Smooth muscle cell (in vitro differentiated cells): Measurements from ENCODE around the gene GP9. TPM values are rescaled to one million over a fixed set of nuclear protein-coding genes. Genes with fewer than 3 reads are reported as not detected.
"Not testable (repeated sequence)": the region's sequence is repeated elsewhere in the genome, so short reads cannot be mapped to it uniquely, and the experiment has no call there.

ENCODE experiments used
- DNase-seq: peaks from one replicate; lab custom pipeline; 2025; ENCODE audit not compliant: unreplicated experiment; lab: John Stamatoyannopoulos, UW
- H2AFZ ChIP-seq: fragments of 200-600 bp; sonication (generic); 2 replicates; pipeline ENCODE4 v1.6.0; 2016; ENCODE audit warnings: antibody characterized with exemption, low read depth, mild to moderate bottlenecking
- H3F3A ChIP-seq: fragments of 200-600 bp; sonication (generic); 2 replicates; pipeline ENCODE4 v1.6.0; 2017; ENCODE audit warnings: antibody characterized with exemption, low read depth
- H3K27ac ChIP-seq: fragments of 200-600 bp; sonication (generic); 2 replicates; pipeline ENCODE4 v1.5.1; 2016; ENCODE audit warnings: low read depth, mild to moderate bottlenecking
- H3K27me3 ChIP-seq: fragments of 200-600 bp; sonication (generic); 2 replicates; pipeline ENCODE4 v1.6.1; 2016; ENCODE audit warnings: low read depth, mild to moderate bottlenecking
- H3K36me3 ChIP-seq: fragments of 200-600 bp; sonication (generic); 2 replicates; pipeline ENCODE4 v1.5.1; 2016; ENCODE audit warnings: low read depth
- H3K4me1 ChIP-seq: fragments of 200-600 bp; sonication (generic); 2 replicates; pipeline ENCODE4 v1.5.1; 2016; ENCODE audit warnings: low read depth
- H3K4me2 ChIP-seq: fragments of 200-600 bp; sonication (generic); 2 replicates; pipeline ENCODE4 v1.6.0; 2016; ENCODE audit warnings: mild to moderate bottlenecking
- H3K4me3 ChIP-seq: fragments of 200-600 bp; sonication (generic); 2 replicates; pipeline ENCODE4 v1.5.1; 2016; ENCODE audit warnings: mild to moderate bottlenecking
- H3K79me2 ChIP-seq: fragments of 200-600 bp; sonication (generic); 2 replicates; pipeline ENCODE4 v1.6.0; 2016; ENCODE audit warnings: low read depth, mild to moderate bottlenecking
- H3K9ac ChIP-seq: fragments of 200-600 bp; sonication (generic); 2 replicates; pipeline ENCODE4 v1.6.0; 2016; ENCODE audit warnings: low read depth
- H3K9me3 ChIP-seq: fragments of 200-600 bp; sonication (generic); replicated peaks from 2 replicates; pipeline ENCODE4 v1.5.1; 2016; ENCODE audit warnings: low read depth
- H4K20me1 ChIP-seq: fragments of 200-600 bp; sonication (generic); 2 replicates; pipeline ENCODE4 v1.6.0; 2016; ENCODE audit warnings: low read depth
- WGBS: methylation state at CpG from one replicate; pipeline ENCODE4 v1.1.7; 2016; ENCODE audit warnings: low lambda C conversion rate; 5-methylcytosine and 5-hydroxymethylcytosine counted together
- polyA plus RNA-seq: library from polyadenylated mRNA; unstranded; fragments of >200 nt; fragmentation: Nextera tagmentation; extraction: Ambion mirVana; gene quantifications from 2 replicates; pipeline ENCODE4 v1.2.1, GENCODE V29; 2016
- total RNA-seq: library from RNA; depleted of rRNA; stranded (reverse); fragments of >200 nt; gene quantifications from 2 replicates; pipeline ENCODE4 v1.2.3, GENCODE V29; 2014
- TF ChIP-seq, protein P1 (sequence below): fragments of 200-600 bp; sonication (generic); IDR thresholded peaks from 2 replicates; pipeline ENCODE4 v1.5.1; 2017; ENCODE audit warnings: borderline replicate concordance, mild to moderate bottlenecking, antibody characterized with exemption; ENCODE audit not compliant: insufficient read depth, poor library complexity, severe bottlenecking

The GP9 gene
- total and polyA plus RNA-seq, 2 experiments from 2014 or later = not detected

DNA sequence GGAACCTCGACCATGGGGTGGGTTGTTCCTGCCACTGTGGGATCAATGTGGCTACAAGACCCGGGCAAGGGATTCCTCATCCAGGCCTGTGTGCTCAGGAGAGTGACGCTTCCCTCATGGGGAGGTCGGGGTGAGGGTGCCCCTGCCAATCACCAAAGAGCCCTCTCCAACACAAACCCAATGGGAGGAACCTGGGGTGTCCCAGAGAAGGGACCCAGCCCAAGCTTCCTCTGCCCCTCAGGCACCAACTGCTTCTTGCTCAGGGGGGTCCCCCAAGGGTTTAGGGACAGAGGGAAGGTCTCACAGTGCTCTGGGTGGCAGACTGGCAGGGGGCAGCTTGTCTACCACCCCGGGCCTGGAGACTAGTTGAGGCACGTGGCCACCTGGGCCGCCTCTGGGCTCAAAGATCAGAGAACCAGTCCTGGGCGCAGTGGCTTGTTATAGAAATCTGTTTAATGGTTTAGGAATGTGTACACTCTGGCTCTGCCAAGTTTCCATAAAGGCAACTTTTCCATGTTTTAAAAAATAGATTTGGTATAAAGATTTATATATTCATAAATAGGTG is 26.6 kb downstream of the GP9 start:
- Histone ChIP-seq H3K36me3 (peaks cover 3% of the 10 kb centered on the region), H2AFZ (no peak overlapping the region), H4K20me1 (no peaks in the 10 kb centered on the region), H3K27ac (no peak overlapping the region), H3K27me3 (no peaks in the 10 kb centered on the region), H3K4me3 (no peak overlapping the region), H3K79me2 (no peaks in the 10 kb centered on the region), H3K9me3 (no peaks in the 10 kb centered on the region), H3K4me2 (no peak overlapping the region), H3F3A (no peaks in the 10 kb centered on the region), H3K9ac (no peak overlapping the region), H3K4me1 (no peaks in the 10 kb centered on the region)
- no peak for DNase-seq
- WGBS = 91% methylated on average over 8 of the region's 8 CpGs
- TF ChIP-seq, protein P1, sequence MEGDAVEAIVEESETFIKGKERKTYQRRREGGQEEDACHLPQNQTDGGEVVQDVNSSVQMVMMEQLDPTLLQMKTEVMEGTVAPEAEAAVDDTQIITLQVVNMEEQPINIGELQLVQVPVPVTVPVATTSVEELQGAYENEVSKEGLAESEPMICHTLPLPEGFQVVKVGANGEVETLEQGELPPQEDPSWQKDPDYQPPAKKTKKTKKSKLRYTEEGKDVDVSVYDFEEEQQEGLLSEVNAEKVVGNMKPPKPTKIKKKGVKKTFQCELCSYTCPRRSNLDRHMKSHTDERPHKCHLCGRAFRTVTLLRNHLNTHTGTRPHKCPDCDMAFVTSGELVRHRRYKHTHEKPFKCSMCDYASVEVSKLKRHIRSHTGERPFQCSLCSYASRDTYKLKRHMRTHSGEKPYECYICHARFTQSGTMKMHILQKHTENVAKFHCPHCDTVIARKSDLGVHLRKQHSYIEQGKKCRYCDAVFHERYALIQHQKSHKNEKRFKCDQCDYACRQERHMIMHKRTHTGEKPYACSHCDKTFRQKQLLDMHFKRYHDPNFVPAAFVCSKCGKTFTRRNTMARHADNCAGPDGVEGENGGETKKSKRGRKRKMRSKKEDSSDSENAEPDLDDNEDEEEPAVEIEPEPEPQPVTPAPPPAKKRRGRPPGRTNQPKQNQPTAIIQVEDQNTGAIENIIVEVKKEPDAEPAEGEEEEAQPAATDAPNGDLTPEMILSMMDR = no peak

DNA sequence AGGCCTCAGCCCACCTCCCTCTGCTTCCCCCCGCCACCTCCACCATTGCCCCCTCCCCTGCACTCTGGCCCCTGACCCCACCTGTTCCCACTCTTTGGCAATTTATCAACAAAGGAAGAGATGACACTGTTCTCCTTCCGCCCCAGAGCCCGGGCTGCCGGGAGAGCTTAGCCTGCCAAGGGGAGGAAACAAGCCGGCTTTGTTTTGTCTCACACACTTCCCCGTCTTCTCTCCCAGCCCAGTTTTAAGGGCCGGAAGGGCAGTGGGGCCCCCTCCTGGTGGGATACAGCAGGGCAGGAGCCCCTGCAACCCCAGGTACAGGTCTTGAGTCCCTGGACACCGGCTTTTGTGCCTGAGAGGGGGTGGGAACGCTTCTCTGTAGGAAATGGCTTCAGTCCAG is 27.3 kb downstream of the GP9 start:
- H3K4me2 ChIP-seq, H3K27me3 ChIP-seq, H3K9ac ChIP-seq, H3F3A ChIP-seq, H3K9me3 ChIP-seq, H3K79me2 ChIP-seq, H4K20me1 ChIP-seq, H3K27ac ChIP-seq, DNase-seq, H3K4me1 ChIP-seq, H3K4me3 ChIP-seq, H3K36me3 ChIP-seq, H2AFZ ChIP-seq: not testable (repeated sequence)
- 19% methylated on average over 5 of the region's 9 CpGs for WGBS

DNA sequence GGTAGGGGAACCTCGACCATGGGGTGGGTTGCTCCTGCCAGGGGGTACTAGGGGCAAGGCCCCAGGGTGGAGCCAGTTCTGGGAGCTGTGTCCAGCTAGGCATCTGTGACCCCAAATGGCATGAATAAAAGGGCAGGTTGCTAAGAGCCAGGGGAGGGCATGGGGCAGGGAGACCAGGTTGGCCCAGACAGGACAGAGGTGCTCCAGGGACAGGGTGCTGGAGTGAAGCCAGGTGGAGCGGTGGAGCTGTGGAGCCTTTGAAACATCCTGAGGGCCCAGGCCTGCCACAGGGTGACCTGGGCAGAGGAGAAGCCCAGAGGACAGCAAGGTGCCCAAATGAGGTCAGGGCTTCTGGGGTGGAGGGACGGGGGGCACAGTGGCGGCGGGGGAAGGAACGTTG is 27.7 kb downstream of the GP9 start:
- not testable (repeated sequence) for H2AFZ ChIP-seq, H3K4me1 ChIP-seq, H3K27ac ChIP-seq, H3K79me2 ChIP-seq, DNase-seq, H3K9me3 ChIP-seq, H3K4me2 ChIP-seq, H4K20me1 ChIP-seq, H3K27me3 ChIP-seq, H3K9ac ChIP-seq, H3K4me3 ChIP-seq, H3K36me3 ChIP-seq, H3F3A ChIP-seq
- no CpG with 5 or more reads among the region's 6 CpGs for WGBS

DNA sequence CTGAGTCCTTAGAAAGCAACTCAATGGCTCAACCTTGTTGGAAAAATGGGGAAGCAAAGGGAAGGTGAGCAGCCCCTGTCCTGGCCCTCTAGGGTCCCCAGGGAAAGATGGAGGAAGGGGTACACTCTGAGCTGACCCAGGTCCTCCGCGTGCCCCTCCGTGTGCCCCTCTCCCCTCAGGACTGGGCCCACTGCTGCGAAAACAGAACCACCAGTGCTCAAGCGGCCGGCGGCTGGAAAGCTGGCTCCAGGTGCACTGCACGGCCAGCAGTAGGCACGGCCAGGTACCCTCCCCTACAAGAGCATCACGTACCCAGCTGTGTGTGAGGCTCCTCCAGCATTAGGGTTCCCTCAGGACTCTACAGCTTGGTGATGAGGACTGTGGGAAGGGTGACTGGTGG is 34.7 kb downstream of the GP9 start:
- H3K9me3 ChIP-seq = no peaks in the 10 kb centered on the region
- no peaks in the 10 kb centered on the region for H3F3A ChIP-seq
- H4K20me1 ChIP-seq = peaks cover 59% of the 10 kb centered on the region
- no peaks in the 10 kb centered on the region for H3K4me1 ChIP-seq
- H2AFZ ChIP-seq = no peak overlapping the region
- no peak for DNase-seq
- WGBS = 91% methylated on average over 10 of the region's 10 CpGs
- no peak overlapping the region for H3K9ac ChIP-seq
- H3K27me3 ChIP-seq = no peaks in the 10 kb centered on the region
- H3K27ac ChIP-seq = no peak overlapping the region
- H3K36me3 ChIP-seq = peaks cover 4% of the 10 kb centered on the region
- peaks cover 43% of the 10 kb centered on the region for H3K79me2 ChIP-seq
- H3K4me2 ChIP-seq = no peak overlapping the region
- TF ChIP-seq, protein P1 = no peak
- no peak overlapping the region for H3K4me3 ChIP-seq

DNA sequence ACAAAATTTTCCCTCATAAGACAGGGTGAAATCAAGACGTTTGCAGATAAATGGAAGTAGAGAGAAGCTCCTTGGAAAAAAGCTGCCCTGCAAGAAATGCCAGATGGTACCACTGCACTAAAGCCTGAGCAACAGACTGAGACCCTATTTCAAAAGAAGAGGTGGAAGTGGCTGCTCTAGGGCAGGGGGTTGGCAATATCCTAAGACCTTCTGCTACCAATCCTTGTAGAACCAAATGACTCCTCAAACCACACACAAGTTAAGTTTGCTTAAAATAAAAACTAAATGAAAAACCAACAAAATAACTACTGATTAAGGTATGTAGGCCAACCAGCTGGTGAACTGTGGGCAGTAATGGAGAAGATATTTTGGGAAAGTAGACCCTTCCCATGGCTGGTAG is 39.7 kb downstream of the GP9 start:
- peaks cover 97% of the 10 kb centered on the region for H4K20me1 ChIP-seq
- H3K4me3 ChIP-seq = no peak overlapping the region
- H2AFZ ChIP-seq = no peak overlapping the region
- H3K36me3 ChIP-seq = no peaks in the 10 kb centered on the region
- TF ChIP-seq, protein P1 = no peak
- no peaks in the 10 kb centered on the region for H3K9me3 ChIP-seq
- H3K27me3 ChIP-seq = no peaks in the 10 kb centered on the region
- peaks cover 62% of the 10 kb centered on the region for H3K79me2 ChIP-seq
- no peak for DNase-seq
- no peak overlapping the region for H3K27ac ChIP-seq
- 89% methylated on average over 1 of the region's 1 CpG for WGBS
- H3K4me1 ChIP-seq = no peaks in the 10 kb centered on the region
- no peaks in the 10 kb centered on the region for H3F3A ChIP-seq
- no peak overlapping the region for H3K9ac ChIP-seq
- H3K4me2 ChIP-seq = no peak overlapping the region
